HS-5 (cell line): Measurements from ENCODE around the gene DNAJA3.

ENCODE experiments used
- DNase-seq: peaks from one replicate; pipeline ENCODE4 v3.0.0-alpha.2; 2012; ENCODE audit warnings: low read depth

Gene DNAJA3

DNA sequence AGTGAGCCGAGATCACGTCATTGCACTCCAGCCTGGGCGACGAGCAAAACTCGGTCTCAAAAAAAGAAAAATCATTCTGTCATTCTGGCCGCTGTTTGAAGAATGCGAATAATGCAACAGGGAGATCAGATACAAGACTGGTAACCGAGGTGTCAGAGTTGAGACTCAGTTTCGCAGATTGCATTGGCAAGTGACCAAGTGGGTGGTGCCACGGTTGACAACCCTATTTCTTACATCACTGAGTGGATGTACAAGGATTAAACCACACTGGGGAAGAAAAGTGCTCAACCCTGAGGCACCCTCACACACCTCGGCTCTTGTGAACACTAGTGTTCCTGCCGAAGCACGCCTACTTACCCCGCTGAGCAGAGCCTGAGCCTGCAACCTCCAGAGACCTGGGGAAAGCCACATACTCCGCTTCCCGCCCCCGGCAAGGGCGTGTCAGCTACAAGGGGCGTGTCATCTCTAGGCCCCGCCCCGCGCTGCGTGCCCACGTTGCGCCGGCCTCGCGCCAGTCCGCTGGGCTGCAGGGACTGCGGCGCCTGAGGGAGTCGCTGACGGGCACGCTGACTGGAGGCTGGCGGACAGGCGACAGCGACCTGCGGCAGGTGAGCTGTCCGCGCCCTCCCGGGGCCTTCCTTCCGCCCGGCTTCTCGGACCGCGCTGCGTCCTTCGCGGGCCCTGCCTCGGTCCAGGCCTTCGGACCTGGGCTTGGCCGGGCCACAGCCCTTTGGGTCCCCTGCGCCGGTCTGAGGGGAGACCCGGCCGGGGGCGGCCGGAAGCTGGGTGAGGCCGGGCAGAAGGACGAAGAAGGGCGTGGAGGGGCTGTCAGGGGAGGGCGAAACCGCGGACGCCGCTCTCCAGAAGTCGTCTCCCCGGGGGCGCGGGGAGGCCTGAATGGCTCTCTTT is 50.5 kb downstream of the DNAJA3 start, which contains the start of gene HMOX2:
HMOX2 (plus strand) TSS at position 519 of the 909 bp plus-strand sequence. CDS start 29,127 bp downstream, outside the sequence.
- DNase-seq = peak; percentile 64

DNA sequence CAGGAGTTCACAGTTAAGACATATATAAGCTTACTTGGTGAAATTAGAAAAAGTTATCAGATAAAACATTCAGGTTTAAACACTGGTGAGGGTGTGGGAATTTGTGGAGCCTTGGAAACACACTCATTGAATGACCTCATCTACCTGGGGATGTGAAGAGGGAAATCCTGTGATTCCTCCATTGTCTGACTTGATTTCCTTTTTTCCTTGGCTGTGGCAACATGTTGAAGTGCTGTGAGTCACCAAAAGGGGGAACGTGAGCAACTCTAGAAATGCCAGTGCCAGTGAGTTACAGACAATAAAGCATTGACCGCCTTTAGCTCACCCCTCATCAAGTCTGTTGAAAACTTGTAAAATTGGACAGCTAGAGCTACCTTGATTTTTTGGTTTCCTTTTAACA is 52.3 kb downstream of the DNAJA3 start:
- no peak for DNase-seq

DNA sequence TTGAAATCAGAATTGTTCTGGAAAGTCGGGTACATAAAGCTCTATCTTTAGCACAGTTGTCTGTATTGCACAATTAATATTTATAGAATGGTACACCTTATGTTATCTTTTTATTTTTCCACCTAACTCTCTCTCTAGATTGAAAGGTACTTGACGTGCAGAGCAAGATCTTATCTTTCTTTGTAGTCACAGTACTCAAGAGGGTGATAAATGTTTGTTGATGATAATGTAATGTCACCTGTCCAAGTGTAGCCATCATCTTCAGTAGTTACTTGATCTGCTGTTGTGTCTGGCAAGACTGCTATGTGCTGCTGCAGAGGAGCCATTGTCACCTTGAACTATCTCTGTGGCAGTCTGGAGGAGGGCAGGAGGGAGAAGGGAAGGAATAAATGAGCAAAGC is 55.9 kb downstream of the DNAJA3 start:
- DNase-seq = no peak

DNA sequence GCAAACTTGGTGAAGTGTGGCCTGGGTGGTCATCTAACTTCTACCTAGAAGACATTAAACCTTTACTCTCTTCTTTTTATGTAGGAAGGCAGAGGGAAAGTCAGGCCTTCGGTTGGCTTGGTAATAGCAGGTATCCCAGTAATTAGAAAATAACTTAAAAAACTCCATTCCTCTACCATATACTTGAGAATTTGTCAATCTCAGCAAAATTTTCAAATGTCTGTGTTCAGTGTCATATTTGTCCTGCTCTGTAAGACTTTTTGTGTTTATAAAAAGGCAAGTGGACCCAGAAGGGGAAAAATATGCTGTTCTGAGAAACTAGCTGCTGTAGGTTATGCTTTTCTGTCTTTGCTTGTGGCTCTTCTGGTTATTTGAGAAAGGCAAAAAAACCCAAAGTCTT is 56.3 kb downstream of the DNAJA3 start:
- no peak for DNase-seq

DNA sequence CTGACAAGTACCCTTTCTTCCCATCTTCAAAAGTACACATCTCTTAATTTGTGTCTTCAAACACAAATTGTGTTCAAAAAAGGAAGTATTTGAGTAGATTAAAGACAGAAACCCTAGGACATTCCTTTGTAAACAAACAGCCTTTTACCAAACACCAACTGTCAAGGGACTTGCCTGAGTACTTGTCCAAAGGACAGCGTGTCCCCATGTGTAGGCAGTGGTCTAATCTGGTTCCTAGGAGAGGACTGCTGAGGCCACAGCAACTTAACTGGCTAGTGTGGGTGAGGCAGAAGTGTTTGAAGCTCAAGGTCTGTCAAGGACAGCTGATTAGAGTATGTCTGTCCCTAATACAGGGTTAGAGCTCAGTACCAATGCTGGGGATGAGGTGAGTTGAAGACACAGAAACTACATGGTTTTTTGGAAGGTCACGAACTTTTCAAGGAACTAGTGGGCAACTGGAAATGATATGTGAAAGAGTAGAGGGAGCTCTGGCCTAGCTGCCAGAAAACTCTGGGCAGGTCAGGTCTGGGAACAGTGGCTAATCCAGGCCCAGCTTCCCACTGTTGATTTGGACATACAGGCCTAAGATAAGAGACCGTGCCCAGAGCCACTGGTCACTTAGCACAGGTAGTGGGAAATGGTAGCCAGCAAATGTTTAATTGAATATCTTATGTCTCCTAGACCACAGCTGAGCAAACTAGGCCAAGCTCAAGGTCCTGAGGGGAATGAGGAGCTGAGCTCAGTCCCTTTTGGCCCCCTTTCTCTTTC is 60.6 kb downstream of the DNAJA3 start:
- DNase-seq = no peak

DNA sequence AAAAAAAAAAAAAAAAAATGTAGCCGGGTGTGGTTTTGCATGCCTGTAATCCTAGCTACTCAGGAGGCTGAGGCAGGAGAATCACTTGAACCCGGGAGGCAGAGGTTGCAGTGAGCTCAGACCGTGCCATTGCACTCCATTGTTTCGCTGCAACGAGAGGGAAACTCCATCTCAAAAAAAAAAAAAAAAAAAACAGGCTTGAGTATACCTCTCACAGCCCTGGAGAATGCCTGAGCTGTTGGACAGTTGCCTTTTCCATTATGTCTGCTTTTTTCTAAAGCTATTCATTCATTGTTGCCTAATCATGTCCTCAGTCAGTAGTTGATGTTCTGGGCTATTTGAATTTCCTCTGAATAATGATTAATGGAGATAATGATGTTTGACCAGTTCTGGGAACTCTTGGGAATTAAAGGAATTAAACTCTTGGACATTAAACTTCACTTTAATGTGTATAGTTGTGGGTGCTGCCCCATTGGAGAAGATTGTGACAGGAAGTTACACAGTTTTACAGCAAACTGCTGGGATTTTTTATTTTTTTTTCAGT is 62.4 kb downstream of the DNAJA3 start:
- DNase-seq = no peak

DNA sequence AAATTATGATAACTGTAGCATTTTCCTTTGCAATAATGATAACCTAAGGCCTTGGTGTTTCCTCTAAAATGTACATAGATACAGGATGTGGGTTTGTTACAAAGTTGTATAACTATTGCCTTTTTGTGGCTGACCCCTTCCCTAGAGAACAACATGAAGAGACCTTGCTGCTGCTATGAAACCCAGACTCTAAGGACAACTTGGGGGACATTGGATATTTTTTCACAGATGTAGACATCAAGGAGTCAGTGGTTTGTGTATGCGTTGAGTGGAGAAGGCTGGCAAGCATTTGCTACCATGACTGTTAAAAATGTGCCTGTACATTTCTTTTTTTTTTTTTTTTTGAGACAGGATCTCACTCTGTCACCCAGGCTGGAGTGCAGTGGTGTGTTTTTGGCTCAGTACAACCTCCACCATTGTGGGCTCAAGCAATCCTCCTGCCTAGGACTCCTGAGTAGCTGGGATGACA is 62.9 kb downstream of the DNAJA3 start:
- DNase-seq = no peak

DNA sequence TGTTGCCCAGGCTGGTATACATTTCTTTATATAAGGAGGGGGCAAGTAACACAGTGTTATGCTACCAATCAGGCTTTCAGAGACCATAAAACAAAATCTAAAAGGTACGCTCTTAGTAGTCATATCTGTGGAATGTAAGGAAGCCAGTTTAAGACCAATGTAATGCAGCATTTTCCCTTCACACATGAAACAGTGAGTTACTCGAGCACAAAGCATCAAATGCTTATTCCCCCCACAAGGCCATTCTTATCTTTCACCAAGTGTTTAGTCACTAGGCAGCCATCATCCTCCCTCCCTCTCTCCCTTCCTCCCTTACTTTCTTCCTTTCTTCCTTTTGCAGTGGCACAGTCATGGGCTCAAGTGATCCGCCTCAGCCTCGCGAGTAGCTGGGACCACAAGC is 63.4 kb downstream of the DNAJA3 start:
- DNase-seq = peak; percentile 76

DNA sequence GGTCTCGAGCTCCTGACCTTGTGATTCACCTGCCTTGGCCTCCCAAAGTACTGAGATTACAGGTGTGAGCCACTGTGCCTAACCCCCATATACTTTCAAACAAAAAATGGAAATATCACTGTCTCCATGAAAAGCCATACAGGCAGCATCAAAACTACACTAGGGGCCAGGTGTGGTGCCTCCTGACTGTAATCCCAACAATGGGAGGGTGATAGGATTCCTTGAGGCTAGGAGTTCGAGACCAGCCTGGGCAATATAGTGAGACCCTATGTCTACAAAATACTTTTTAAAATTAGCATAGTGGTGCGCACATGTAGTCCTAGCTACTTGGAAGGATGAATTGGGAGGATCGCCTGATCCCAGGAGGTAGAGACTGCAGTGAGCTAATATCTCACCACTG is 66.2 kb downstream of the DNAJA3 start:
- DNase-seq = no peak

DNA sequence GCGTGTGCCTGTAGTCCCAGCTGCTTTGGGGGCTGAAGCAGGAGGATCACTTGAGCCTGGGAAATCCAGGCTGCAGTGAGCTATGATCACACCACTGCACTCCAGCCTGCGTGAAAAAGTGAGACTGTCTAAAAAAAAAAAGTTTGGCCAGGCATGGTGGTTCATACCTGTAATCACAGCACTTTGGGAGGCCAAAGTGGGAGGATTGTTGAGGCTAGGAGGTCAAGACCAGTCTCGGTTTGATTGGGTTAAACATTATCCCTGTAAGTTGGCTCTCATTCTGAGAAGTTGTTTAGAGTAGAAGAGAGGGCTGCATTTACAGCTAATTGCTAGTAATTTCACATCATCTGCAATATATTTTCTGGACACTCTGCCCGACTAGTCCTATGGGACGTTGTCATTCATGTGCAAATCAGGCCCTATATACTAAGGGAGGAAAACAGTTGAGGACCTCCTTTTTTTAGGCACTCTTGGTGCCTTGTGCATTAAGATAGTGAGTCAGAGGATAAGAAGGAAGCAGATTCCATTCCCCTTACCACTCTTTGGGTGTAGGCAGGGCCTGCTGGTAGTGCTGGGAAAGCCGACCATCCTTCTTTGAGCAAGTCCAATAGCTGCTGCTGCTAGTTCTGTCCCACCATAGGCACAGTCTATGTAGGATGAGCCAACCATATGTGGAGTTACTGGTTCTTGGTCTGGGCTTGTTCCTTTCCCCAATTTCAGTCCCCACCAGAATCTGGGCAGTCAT is 69.2 kb downstream of the DNAJA3 start:
- no peak for DNase-seq

DNA sequence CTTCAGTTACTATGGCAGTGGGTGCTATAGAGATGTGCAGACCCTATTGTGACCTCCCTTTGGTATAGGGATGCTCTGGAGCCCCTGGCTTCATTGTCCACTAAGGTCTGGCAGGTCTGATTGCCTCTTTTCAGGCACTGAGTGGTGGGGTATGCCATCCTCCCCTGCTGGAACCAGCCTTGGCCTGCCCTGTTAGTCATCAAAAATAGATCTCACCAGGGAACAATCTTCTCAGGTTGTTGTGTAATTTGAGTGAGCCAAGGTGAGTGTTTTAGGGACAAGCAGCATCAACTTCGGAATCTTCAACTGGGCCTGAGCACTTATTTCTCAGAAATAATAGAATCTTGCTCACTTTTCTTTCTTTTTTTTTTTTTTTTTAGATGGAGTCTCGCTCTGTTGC is 70.1 kb downstream of the DNAJA3 start:
- DNase-seq = no peak

DNA sequence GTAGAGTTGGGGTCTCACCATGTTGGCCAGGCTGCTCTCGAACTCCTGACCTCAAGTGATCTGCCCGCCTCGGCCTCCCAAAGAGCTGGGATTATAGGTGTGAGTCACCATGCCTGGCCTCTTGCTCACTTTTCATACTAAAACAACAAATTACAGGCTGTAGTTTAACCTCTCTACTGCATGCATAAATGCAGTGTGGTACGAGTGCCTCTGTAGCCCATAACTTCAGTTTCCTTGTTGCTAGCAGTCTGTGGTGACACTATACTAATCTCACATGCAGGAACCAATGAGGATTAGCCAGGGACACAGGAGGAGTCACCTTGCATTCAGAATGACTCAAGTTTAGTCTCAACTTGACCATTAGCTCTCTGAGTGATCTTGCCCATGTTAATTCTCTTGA is 70.6 kb downstream of the DNAJA3 start:
- no peak for DNase-seq

DNA sequence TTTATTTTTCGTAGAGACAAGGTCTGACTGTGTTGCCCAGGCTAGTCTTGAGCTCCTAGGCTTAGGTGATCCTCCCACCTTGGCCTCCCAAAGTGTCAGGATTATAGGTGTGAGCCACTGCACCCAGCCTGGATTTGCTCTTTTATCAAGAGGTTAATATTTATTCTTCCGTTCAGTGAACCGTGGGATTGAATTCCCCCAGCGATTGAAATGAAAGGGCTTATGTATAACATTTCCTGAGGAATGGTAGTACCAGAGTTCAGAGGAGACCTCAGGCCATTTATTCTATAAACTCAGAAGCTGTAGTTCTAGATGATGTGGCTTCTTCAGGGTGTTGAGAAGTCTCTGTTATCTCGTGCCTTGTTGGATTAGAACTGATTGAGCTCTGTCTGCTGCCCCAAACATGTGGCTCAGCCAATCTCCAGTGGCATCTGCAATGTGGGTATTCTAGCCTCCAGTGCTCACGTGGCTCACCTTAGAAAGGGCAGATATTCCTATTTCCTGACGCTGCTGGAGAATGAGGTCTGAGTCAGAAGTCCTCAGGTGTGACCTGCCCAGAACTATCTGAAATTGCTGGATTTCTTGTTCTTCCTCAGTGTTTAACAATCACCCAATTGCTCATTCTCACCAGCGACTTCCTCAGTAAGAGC is 73.0 kb downstream of the DNAJA3 start:
- DNase-seq = no peak

DNA sequence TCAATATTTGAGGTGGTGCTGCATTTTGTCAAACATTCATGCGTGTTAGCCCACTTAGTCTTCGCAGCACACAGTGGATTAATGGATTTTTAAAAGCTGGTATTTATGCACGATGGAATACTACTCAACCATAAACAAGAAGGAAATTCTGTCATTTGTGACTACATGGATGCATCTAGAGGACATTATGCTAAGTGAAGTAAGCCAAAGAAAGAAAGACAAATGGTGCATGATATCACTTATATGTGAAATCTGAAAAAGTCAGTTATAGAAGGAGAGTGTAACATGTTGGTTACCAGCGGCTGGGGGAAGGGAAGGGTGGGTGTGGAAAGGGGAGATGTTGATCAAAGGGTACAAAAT is 73.5 kb downstream of the DNAJA3 start:
- DNase-seq = no peak

DNA sequence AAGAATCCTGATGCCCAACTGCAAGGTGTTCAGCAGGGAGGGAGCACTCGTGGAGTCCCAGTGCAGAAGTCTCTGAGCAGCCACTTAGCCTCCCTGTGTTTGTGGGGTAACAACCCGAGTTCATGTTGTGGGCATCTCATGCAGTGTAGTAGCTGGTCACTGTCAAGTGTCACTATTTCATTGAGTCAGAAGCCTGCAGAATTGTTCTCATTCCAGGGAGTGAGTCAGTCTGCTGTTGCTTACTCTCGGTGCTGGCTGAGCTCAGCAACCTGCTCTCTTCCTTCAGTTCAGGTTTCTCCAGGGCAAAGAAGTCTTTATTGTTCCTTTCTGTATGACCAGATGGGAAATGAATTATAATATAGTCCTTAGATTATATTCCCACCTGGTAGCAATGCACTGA is 74.6 kb downstream of the DNAJA3 start:
- peak; percentile 55 for DNase-seq

DNA sequence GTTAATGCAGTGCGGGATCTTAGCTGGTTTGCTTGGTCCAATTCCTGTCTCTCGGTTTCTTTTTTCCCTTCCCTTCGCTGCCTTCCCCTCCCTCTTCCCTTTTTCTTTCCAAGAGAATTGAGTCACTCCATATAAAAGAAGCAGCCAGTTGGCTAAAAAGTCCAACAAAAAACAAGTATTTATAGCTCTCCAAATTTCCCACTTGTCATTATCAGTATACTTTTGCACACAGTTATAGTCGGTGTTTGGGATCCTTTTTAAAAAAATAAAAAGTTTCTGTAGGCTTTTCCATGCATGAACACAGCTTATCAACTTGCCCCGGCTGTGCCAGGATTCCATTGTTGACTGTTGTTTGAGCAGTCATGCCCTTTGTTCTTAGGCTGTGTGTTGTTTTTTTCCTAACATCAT is 75.4 kb downstream of the DNAJA3 start:
- no peak for DNase-seq

DNA sequence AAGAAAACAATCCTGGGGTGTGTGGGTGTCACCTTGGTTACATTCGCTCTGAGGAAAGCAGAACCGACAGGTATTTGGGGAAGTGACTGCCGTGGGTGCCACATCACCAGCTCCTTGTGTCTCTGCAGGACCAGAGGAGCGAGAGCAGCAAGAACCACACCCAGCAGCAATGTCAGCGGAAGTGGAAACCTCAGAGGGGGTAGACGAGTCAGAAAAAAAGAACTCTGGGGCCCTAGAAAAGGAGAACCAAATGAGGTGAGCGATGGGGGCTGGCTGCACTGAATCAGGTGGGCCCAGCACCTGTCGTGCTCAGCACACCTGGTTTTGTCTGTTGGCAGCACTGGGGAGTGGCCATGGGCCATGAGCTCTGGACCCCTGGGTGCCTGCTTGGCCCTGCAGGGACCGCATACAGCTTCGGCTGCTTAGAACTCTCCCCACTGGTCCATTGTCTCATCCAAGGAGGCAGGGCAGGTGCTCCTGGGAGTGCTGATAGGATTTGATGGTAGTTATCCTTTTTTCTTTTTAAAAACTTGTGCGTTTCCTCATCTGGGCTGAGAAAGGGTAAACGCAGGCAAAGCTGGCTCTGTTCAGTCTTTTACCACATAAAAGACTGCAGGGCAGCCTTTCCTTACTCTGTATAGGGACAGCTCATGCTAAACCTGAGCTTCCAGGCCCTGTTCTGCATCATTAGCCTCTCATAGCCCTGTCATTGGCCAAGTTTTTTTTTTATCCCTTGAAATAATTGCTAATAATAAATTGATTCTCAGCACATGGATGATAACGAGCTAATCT is 79.9 kb downstream of the DNAJA3 start:
- no peak for DNase-seq
